IPS DF 4.7 (cell line): ENCODE data around the gene GRAMD2B.
"Not testable (repeated sequence)": the region's sequence is repeated elsewhere in the genome, so short reads cannot be mapped to it uniquely, and the experiment has no call there.

ENCODE experiments used
- DNase-seq: peaks from one replicate; pipeline ENCODE4 v3.0.0-alpha.2; 2013; ENCODE audit warnings: low spot score; ENCODE audit errors: extremely low read depth

Gene GRAMD2B

DNA sequence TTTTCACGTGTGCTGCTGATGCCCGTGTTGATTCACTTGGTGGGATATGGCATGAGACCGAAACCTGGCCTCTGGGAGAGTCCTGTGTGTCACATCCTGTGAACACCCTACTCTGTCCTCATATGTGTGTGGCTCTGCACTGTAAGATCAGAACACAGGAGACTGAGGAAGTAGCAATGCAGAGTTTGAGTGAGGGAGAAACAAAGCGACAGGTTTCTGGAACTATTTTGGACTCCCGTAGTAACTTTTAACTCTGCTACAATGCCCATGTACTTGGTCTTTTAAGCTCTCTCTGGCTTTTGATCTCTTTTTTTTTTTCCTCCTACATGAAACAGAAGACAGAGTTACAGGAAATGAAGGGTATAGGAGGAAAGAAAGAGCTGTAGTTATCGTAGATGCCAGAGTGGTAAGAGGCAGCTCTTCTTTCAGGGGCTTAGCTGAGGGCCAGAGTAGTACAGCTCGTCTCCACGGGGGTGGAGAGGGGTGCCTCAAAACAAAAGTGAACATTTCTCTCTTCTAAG is 26.6 kb downstream of the GRAMD2B start:
- DNase-seq, result no peak

DNA sequence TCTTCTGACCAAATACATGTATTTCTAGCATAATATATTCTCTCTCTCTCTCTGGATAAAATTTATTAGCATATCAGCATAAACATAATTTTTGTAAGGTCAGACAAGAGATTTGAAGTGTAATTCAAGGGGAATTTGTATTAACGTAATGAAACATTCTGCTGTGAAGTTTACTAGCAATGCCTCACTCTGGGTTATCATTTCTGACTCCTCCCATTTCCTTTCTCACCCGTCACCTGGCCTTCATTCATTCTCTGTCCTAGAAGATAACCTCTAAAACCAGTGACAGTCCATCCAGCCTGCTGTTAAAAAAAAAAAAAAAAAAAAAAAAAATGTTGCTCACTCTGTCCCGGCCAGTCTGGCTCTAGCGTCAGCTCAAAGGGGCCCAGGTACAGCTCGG is 27.1 kb downstream of the GRAMD2B start:
- DNase-seq, result no peak

DNA sequence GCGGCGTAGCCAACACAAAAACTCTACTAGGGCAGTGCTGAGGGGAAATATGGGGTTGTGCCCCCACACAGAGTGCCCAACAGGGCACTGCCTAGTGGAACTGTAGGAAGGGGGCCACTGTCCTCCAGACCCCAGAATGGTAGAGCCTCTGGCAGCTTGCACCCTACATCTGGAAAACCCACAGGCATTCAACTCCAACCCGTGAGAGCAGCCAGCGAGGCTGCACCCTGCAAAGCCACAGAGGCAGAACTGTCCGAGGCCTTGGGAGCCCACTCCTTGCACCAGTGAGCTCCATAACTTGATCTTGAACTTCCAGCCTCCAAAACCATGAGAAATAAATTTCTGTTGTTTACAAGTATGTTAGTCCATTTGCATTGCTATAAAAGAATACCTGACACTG is 27.7 kb downstream of the GRAMD2B start:
- DNase-seq, result no peak

DNA sequence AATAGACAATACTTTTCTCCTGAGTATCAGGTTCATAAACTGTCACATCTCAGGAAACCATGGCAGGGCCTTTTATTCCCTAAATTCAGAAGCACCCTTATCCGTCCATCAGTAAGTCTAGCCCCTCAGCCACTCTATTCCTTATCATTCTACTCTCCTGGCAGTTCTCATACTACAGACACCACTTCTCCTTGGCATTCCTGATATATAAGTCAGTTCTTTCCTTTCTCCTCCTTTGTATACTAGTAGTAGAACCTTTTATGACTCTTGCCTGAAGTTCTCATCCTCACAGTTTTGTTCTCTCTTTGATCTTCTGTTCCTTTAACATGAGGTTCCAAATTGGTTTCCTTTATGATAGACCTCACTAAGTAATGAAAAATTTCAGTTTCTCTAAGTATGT is 29.3 kb downstream of the GRAMD2B start:
- no peak for DNase-seq

DNA sequence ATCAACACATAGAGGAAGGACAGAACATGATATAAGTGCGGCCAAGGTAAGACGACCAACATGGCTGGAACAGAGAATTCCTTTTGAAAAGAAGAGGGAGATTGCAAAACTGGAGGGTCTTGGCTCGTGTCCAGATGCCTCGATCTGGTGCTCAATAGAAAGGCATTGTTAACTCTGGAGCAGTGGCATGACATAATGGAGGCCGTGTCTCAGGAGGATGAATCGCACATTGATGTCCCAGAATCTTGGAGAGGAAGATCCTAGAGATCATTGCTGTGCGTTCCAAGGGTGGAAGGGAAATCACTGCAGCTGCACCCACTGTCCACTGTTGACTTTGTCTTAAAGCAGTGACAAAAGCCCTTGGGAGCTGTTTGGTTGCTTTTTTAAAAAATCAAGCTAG is 30.9 kb downstream of the GRAMD2B start:
- no peak for DNase-seq

DNA sequence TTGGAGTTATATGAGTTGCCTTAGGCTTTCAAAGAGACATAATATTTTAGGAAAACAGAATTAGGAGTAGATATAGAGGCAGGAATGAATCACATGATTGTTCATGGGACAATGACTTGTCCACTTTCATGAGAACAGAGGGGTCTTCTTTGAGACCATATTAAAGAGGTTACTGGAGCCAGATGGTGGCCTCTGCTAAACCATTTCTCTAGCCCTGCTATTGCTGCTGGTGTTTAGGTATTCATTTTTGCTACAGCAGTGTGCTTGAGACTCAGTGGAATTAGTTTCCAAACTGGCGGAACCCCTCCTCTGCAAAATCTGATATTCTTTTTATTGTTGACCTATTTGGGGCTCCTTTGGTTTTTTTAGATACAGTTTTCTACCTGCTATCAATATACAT is 31.3 kb downstream of the GRAMD2B start:
- DNase-seq, result no peak

DNA sequence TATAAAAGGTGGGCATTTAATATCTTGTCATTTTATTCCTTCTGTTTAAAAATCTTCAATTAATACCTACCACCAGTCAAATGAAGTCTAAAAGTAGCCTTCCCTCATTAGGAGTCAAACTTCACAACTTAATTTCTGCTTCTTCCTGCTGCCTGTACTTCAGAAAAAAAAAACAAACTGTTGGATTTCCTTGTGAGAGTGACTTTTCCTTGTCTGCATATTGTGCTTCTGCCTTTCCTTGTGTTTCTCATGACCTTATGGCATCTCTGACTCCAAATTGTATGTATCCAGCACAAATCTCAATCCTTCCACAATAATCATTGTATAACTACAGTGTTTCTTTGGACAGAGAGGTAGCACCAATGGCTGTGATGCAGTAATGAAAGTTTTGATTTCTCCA is 32.1 kb downstream of the GRAMD2B start:
- no peak for DNase-seq

DNA sequence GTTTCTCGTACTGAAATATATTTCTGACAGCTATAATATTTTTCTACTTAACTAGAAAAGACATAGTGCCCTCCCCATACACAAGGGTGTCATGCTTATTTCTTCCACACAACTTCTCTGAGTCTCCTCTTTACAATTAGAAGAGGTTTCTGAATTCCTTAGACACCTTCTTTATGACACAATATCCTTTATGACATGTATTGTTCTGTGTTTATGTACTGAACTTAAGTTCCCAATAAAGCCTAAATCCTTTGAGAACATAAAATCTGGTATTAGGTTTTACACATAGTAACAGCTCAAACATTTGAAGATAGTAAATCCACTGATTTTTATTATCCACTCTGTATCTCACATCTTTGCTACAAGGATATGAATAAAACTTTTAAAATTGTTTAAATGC is 32.5 kb downstream of the GRAMD2B start:
- no peak for DNase-seq

DNA sequence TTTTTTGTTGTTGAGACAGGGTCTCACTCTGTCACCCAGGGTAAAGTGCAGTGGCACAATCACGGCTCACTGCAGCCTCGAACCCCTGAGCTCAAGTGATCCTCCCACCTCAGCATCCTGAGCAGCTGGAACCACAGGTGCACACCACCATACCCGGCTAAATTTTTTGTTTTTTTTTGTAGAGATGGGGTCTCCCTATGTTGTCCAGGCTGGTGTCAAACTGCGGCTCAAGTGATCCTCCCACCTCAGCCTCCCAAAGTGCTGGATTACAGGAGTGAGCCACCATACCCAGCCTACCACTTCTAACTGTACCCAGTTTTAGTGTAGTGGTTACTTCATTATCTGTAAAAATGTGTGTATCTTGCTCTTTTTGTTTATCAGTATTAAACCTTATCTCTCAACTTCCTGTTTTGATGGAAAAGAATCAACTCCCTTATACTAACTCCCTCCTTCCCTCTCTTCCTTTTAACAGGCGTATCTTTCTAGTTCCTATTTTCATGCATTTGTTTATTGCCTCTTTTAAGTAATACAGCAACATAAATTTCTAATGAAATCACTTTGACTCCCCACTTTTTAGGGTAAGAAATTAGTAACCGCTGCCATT is 33.1 kb downstream of the GRAMD2B start:
- DNase-seq, result no peak

DNA sequence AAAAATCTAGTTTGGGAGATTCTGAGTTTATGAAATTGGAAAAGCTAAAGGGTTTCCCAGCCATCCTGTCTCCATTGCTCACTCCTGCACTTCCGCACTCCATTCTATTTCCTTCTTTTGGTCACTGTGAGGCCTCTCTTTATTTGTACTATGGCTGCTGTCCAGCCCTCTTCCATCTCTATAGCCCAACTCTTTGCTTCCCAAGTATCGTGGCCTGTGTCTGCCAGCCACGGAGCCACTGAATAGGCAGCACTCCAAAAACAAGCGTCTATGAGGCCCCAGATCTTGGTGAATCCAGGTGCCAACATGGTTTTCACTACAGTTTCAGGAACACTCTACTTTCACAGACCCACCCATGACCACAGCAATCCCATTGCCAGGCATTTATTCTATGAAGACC is 37.2 kb downstream of the GRAMD2B start:
- DNase-seq, result no peak

DNA sequence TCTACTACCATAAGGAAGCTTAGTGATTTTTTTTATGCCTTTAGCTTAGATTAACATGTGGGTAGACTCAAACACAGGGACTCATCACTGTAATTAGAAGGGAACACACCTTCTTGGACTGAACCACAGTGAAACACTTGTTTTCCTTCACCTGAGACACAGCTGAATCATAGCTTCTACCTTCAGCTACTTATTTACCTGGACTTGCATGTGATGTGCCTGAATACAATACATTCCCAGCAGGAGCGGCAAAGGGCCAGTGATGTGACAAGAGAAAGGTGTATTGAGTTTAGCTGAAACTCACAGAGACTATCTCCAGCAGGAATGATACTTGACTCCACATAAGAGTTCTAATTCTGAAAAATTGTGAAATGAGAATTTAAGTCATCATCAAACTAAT is 37.8 kb downstream of the GRAMD2B start:
- DNase-seq, result no peak

DNA sequence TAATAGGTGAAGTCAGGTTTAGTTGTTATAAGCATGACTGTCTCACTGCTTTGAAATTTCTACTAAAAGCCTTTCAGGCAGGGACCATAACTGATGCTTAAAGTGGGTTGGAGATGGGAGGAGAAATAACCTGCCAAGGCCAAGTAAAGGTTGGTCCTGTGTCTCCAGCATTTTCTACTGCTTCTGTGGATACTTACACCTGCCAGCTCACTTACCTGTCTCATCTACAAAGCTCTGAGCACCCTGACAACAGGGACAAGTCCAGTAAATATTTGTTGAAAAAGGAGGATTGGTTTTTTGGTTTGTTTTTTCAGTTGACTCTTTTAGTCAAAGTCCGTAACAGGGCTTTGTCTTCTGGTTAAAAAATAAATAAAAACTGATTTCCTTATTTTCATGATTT is 38.6 kb downstream of the GRAMD2B start:
- DNase-seq, result no peak

DNA sequence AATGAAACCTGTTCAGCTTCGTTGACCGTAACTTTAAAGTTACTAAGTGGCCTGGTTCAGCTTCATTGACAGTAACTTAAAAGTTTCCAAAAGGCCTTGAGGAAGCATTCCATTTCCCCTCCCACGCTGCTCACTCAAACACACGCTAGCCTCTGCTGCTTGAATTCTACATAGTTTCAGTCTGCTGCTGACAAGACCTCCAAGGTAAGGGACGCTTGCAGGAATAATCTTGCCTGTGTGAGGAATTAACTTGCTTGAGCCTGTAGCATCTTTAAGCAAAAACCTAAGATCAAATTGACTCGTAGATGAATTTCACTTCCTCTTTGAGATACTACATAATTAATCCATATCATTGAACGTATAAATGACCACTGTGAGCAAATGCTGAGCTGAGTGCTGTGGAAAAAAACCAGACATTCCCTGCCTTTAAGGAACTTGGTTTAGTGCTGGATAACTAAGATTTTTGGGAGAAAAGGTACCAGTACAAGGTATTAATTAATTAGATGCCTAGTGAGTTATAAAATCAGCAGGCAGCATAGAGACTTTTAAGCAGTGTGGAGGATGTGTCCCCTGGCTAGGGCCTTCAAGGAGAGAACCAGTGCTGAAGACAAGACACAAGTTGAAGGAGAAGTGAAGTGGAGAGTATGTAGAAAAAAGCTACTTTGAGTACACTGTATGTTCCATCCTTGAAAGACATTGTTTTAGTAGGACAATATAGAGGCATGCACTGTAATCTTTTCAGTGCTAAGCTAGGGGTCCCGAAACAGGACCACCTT is 39.2 kb downstream of the GRAMD2B start:
- DNase-seq, result no peak

DNA sequence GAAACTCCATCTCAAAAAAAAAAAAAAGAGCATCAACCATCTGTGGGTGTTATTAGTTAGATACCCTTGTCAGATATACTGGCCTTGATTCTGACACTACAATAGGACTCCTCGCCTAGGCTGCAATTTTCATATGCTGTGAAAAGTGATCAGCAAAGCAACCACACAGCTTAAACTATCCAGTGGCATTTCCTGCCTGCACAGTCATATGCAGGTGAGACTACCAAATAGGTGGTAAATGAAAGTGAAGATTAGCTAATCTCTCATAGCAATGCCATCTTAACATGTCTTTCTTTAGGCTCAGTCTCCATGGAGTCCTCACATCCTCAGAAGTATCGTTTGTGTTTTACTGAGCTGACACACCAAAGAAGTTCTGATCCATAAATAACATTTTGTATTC is 40.8 kb downstream of the GRAMD2B start:
- no peak for DNase-seq

DNA sequence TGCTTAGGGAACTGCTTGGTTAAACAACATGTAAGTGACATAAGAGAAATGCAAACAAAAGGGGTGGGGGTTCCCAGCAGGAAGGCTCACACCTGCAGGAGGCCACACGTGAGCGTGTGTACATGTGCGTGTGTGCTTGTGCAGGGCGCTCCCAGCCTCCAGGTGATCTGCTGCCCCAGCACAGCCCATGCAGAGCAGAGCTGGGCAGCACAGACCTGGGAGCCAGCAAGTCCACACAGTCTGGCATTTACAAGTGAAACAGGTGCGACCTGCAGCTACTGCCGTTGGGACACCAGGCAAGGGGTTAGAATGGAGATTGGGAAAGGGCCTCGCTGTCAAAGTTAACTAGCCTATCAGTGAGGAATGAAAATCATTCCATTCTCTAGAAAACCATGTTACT is 41.8 kb downstream of the GRAMD2B start:
- no peak for DNase-seq

DNA sequence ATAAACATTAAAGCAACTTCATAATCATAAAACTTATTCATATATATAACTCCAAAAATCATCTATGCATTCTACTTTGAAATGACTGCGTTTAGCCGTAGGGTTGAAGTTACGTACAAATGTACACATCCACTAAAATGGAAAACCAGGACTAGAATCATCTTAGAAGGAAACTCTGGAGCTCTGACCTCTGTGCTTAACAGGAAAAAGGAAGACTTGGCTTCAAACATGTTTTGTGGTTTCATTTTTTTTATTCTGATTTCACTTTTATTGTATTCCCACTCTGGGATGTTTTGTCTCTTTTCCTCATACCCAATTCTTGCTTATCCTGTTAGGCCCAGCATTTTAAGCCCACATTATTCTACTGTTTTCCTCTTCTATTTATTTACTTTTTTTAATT is 44.9 kb downstream of the GRAMD2B start:
- DNase-seq, result no peak

DNA sequence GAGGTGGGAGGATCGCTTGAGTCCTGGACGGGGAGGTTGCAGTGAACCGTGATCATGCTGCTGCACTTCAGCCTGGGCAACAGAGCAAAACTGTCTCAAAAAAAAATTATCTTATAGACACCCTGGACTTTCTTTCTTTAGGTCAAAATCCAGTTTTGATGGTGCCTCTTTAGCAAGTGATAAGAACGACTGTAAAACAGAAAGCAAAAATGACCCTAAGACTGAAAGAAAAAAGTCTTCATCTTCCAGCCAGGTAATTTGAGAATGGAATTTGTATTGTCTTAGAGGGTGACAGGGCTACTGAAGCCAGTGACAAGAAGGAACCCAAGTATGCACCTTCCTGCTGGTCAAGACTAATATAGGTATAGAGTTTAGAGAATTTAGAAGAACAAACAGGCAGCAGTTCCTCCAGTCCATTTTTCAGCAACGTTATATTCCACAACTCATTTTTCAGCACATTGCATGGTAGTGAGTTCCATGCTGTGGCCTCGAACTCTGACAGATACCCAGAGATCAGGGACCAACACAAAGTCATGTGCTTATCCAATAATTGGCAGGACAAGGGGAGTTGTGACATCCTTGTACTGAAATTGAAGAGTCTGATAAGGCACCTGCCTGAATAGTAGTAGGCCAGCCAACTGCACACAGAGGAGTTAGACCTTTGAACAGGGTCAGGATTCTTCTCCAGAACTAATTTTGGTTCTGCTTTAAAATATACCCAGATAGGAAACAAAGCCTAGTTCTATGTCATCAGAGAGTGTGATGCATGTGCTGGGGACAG is 46.5 kb downstream of the GRAMD2B start:
- DNase-seq, result no peak

DNA sequence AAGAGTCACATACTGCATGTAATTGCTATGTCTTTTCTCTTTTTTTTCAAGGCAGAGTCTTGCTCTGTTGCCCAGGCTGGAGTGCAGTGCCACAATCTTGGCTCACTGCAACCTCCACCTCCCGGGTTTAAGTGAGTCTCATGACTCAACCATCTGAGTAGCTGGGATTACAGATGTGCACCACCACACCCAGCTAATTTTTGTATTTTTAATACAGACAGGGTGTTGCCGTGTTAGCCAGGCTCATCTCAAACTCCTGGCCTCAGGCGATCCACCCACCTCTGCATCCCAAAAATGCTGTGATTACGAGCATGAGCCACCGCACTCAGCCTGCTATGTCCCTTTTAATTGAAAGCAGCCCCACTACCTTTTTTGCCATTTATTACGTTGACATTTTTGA is 47.3 kb downstream of the GRAMD2B start:
- not testable (repeated sequence) for DNase-seq

DNA sequence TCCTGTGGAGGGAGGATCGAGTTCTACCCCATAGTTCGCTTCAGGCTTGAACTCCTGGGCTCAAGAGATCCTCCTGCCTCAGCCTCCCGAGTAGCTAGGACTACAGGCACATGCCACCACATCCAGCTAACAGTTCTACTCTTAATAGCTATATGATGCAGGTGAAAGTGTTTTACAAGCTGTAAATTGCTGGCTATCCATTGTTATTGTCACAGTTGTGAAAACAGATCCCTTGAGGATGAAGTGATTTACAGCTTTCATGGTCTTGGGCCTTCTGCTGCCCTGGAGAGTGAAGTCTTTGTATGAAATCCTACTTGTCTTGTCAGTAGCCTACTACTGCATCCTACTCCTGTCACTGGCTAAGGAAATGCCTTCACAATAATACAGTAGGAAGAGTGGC is 48.0 kb downstream of the GRAMD2B start:
- no peak for DNase-seq

DNA sequence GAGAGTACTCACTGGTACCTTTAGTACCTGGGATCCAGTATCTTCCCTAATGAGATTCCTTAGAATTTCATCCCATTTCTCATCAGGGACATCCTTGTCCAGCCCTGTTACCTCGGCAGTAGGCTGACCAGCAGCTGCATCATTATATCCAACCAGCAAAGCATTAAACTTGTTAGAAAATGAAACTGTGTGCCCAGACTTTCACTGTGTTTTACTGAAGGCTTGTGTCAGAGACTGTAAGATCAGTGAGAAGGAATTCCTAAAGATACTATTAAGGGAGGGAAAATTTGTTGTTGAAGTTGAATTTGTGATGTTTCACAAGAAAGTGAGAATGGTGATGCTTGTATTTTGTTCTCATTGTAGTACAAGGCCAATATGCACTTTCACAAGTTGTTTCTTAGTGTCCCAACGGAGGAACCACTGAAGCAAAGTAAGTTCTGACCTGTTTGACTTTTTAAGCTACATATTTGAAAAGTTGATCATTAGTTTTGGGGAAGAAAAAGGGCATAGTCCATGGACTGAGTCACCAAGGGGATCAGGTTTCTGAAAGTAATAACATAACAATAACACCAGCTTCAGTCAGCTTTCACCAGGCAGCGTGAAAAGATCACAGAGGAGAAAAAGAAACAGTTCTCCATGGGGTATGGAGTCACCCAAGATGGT is 48.8 kb downstream of the GRAMD2B start:
- DNase-seq, result no peak

DNA sequence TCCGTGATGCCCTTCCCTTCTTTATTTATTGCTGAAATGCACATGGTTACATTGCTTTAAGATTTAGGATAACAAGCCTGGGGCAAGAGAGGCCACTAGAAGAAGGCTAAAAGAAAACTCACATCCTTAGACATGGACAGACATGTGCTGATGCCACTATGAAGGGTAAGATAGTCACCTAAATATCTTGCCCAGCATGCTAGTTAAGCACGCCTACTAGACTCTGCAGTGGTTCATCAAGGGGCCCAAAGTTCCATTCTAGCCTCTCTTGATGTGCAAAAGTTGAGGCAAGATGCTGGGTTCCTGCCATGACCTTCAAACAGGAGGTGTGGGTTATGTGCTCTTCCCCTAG is 49.3 kb downstream of the GRAMD2B start:
- DNase-seq, result no peak
